Hair follicular keratinocyte (primary cell): ENCODE results near the gene ATAD3B. TPM values are rescaled to one million over a fixed set of nuclear protein-coding genes. Genes with fewer than 3 reads are reported as not detected.

ENCODE experiments used
- total RNA-seq: library from RNA; depleted of rRNA; stranded (reverse); fragments of >200 nt; gene quantifications from 2 replicates; pipeline ENCODE4 v1.2.3, GENCODE V29; 2015

Gene ATAD3B, protein sequence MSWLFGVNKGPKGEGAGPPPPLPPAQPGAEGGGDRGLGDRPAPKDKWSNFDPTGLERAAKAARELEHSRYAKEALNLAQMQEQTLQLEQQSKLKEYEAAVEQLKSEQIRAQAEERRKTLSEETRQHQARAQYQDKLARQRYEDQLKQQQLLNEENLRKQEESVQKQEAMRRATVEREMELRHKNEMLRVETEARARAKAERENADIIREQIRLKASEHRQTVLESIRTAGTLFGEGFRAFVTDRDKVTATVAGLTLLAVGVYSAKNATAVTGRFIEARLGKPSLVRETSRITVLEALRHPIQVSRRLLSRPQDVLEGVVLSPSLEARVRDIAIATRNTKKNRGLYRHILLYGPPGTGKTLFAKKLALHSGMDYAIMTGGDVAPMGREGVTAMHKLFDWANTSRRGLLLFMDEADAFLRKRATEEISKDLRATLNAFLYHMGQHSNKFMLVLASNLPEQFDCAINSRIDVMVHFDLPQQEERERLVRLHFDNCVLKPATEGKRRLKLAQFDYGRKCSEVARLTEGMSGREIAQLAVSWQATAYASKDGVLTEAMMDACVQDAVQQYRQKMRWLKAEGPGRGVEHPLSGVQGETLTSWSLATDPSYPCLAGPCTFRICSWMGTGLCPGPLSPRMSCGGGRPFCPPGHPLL
- total RNA-seq = 15.9 and 49.1 TPM in 2 replicates

DNA sequence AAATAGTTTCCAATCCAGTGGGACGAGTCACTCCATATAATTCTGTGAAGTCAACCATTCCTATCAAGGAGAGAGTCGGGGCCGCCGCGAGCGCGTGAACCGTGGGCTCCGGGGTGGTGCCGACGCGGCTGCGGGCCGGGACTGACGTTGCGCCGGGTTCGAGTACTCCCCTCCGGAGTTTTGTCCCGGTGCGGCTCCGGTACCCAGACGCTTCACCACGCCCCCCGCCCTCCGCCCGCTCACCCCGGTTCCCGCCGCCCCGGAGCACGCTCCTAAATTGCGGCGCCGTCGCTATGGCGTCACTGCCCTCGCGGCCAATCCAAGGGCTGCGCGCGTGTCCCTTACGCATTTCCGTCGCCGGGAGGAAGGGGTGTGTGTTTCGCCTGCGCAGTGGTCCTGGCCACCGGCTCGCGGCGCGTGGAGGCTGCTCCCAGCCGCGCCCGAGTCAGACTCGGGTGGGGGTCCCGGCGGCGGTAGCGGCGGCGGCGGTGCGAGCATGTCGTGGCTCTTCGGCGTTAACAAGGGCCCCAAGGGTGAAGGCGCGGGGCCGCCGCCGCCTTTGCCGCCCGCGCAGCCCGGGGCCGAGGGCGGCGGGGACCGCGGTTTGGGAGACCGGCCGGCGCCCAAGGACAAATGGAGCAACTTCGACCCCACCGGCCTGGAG lies at the start of gene ATAD3B:
Gene ATAD3B, plus strand, starts transcription at position 377 of the 664 bp plus-strand sequence. Its CDS starts 120 bp downstream, at position 497.

DNA sequence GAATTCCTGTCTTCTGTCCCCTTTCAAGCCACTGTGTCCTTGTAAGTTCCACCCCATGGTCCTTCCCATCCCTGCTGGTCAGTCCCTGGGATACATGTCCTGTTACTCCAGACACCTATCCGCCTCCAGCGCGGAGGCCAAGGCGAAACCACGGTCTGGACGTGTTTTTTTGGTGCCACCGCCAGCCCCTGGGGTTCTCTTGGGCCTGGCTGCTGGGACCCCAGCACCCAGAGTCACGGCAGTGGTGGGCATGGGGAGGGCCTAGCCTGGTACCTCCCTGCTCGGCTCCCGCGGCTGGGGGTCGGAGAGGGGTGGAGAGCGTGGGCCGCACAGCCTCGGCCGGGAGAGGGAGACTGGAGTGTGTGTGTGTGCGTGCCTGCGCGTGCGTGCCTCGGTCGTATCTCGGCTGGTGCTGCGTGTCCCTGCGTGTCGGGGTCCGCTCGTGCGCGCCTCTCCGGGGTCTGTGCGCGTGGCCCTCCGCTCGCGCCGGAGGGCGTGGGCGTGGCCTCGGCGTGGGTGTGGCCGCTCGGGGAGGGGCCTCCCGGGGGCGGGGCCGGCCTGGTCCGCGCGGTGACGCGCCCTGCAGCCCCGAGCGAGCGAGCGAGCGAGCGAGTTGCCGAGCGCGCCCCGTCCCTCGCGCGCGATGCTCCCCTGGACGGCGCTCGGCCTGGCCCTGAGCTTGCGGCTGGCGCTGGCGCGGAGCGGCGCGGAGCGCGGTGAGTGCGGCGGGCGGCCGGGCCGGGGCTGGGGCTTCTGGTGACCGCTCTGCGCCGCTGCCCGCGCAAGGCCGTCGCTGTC lies 36.3 kb upstream of the ATAD3B start, which contains the start of gene VWA1:
Gene VWA1, plus strand, starts transcription at position 585 of the 798 bp plus-strand sequence. Its CDS starts 59 bp downstream, at position 644.

DNA sequence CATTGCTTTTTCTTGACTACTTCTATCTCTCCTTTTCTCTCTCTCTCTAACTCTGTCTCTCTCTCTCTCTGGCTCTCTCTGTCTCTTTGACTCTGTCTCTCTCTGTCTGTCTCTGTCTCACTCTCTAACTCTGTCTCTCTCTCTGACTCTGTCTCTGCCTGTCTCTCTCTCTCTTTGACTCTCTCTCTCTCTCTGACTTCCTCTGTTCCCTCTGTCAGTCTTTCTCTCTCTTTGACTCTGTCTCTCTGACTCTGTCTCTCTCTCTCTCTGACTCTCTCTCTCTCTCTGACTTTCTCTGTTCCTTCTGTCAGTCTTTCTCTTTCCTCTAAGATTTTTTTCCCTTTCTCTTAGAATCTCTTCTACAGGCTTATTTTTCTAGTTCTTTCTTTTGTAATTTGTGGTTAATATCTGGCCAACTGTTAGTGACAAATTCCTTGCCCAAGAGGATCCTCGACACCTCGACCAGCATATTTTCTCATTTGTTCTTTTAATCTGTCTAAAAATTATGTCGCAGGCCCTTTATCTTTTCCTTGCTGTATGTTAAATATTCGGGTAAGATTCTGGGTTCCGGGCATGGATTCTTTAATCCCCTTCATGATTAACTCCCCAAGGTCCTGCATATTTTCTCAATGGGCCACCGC lies 22.3 kb upstream of the ATAD3B start, which contains the start of gene ATAD3C:
Gene ATAD3C, plus strand, starts transcription at position 591 of the 641 bp plus-strand sequence. CDS start 995 bp downstream, outside the sequence.

DNA sequence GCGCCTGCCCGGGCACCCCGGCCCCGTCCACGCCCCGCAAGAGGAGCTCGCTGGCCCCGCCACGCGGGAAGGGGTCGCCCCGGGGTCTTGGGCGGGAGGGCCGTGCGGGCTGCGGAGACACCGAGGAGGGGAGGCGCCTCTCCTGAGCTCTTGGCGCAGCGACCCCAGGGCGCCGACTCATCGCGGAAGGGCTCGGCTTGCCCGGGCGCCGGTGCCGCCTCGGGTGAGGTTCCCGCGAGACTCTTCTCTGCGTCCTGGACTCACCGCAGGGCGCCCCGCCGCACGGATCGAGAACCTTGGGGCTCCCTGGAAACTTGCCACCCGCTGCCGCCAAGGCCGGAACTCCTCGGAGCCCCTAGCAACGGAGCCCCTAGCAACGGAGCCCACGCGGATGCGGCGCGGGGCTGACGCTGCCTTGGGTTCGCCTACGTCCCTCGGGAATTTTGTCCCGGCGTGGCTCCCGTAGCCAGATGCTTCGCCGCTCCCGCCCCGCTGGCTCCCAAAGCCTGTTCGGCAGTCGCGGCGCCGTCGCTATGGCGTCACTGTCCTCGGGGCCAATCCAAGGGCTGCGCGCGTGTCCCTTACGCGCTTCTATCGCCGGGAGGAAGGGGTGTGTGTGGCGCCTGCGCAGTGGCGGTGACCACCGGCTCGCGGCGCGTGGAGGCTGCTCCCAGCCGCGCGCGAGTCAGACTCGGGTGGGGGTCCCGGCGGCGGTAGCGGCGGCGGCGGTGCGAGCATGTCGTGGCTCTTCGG lies 40.1 kb downstream of the ATAD3B start, which contains the start of gene ATAD3A:
Gene ATAD3A, plus strand, starts transcription at position 630 of the 753 bp plus-strand sequence. Its CDS starts 107 bp downstream, at position 737.

DNA sequence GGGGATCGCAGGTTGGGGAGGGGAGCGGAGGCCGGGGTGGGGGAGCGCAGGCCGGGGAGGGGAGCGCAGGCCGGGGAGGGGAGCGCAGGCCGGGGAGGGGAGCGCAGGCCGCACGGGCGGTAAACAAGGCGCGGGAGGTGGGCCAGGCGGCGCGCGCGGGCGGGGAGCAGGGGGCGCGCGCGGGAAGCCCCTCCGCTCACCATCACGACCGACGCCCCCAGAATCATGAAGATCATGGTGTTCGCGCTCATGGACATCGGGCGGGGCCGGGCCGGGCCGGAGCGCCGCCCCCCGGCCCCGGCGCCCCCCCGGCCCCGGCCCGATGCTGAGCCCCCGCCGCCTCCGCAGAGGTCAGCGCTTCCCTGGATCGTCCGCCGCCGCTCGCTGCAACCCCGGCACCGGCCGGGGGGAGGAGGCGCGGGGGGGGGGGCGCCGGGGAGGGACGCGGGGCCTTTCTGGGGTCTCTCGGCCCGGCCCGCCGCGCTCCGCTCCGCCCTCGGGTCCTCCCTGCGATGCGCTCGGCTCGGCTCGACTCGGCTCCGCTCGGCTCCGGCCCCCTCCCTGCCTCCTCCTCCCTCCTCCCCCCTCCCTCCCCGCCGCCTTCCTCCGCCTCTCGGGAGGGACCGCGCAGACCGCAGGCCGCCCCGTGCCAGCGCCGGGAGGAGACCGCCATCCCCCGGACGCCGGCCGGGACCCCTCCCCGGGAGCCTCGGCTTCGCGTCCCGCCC lies 68.7 kb downstream of the ATAD3B start, which contains the start of gene TMEM240:
Gene TMEM240, minus strand, starts transcription at position 535 of the 728 bp plus-strand sequence. Its CDS starts 278 bp downstream, at position 257.

Other genes starting within 250 kb of the ATAD3B start
- 146 and 147 TPM in 2 replicates for gene SDF4, start 239.8 kb upstream of the ATAD3B start, total RNA-seq
- gene B3GALT6, start 239.5 kb upstream of the ATAD3B start, total RNA-seq = 20.5 and 27.3 TPM in 2 replicates
- gene C1QTNF12, start 225.0 kb upstream of the ATAD3B start, total RNA-seq = 1.5 TPM in 1 of 2 replicates, not detected in the other
- gene UBE2J2, start 197.9 kb upstream of the ATAD3B start, total RNA-seq = 28.3 and 55.2 TPM in 2 replicates
- gene SCNN1D, start 191.3 kb upstream of the ATAD3B start, total RNA-seq = 0.08 and 0.16 TPM in 2 replicates
- gene ACAP3, start 163.8 kb upstream of the ATAD3B start, total RNA-seq = 17.6 and 25.7 TPM in 2 replicates
- gene PUSL1, start 163.2 kb upstream of the ATAD3B start, total RNA-seq = 41.2 and 61.1 TPM in 2 replicates
- gene INTS11, start 147.1 kb upstream of the ATAD3B start, total RNA-seq = 78.0 and 80.0 TPM in 2 replicates
- gene CPTP, start 147.0 kb upstream of the ATAD3B start, total RNA-seq = 29.1 and 32.2 TPM in 2 replicates
- gene TAS1R3, start 140.5 kb upstream of the ATAD3B start, total RNA-seq = under 0.01 TPM in 1 of 2 replicates, not detected in the other
- 109 and 156 TPM in 2 replicates for gene DVL1, start 122.3 kb upstream of the ATAD3B start, total RNA-seq
- gene MXRA8, start 113.2 kb upstream of the ATAD3B start, total RNA-seq = 0.39 and 2.0 TPM in 2 replicates
- 170 and 228 TPM in 2 replicates for gene AURKAIP1, start 96.6 kb upstream of the ATAD3B start, total RNA-seq
- 39.0 and 54.7 TPM in 2 replicates for gene CCNL2, start 72.4 kb upstream of the ATAD3B start, total RNA-seq
- gene MRPL20, start 64.5 kb upstream of the ATAD3B start, total RNA-seq = 106 and 211 TPM in 2 replicates
- gene ANKRD65, start 50.5 kb upstream of the ATAD3B start, total RNA-seq = 4.9 and 5.8 TPM in 2 replicates
- 7.6 and 12.5 TPM in 2 replicates for gene VWA1, start 36.1 kb upstream of the ATAD3B start, total RNA-seq
- gene ATAD3C, start 22.1 kb upstream of the ATAD3B start, total RNA-seq = not detected in 2 replicates
- gene ATAD3A, start 40.4 kb downstream of the ATAD3B start, total RNA-seq = 40.2 and 78.4 TPM in 2 replicates
- gene TMEM240, start 68.9 kb downstream of the ATAD3B start, total RNA-seq = not detected in 2 replicates
- gene SSU72, start 103.1 kb downstream of the ATAD3B start, total RNA-seq = 130 and 156 TPM in 2 replicates
- gene FNDC10, start 128.4 kb downstream of the ATAD3B start, total RNA-seq = 3.5 and 4.7 TPM in 2 replicates
- 24.0 and 45.4 TPM in 2 replicates for gene MIB2, start 143.7 kb downstream of the ATAD3B start, total RNA-seq
- 0.08 and 3.7 TPM in 2 replicates for gene MMP23B, start 160.4 kb downstream of the ATAD3B start, total RNA-seq
- 9.0 and 14.0 TPM in 2 replicates for gene CDK11B, start 187.2 kb downstream of the ATAD3B start, total RNA-seq
- gene SLC35E2B, start 221.0 kb downstream of the ATAD3B start, total RNA-seq = 8.0 and 12.4 TPM in 2 replicates